K562 (cell line): ENCODE results near the gene ST6GALNAC6. TPM values are rescaled to one million over a fixed set of nuclear protein-coding genes. Genes with fewer than 3 reads are reported as not detected.

Experiments used
- ESRRB ChIP-seq: fragments of 250-450 bp; sonication (Bioruptor Pico); IDR thresholded peaks from 2 replicates; pipeline ENCODE4 v1.5.0; 2020; ENCODE audit warnings: mild to moderate bottlenecking, moderate library complexity, borderline replicate concordance
- MAZ ChIP-seq, 2 experiments: fragments of 450-650 bp in 1 of 2; sonication (generic) in 1 of 2; formaldehyde crosslinking; IDR thresholded peaks in 1 of 2; conservative IDR thresholded peaks in 1 of 2; 2 replicates each; pipeline versions ENCODE4 v1.4.0 to v1.5.0; 2020; ENCODE audit warnings: mild to moderate bottlenecking in 1 of 2, missing genetic modification reagents in 1 of 2
- PCBP2 ChIP-seq: fragments of 200-400 bp; formaldehyde crosslinking; IDR thresholded peaks from 2 replicates; pipeline ENCODE4 v1.6.1; 2018; ENCODE audit warnings: low read length, low read depth, mild to moderate bottlenecking, moderate library complexity; ENCODE audit not compliant: poor library complexity, severe bottlenecking
- PPARD ChIP-seq: fragments of 250-450 bp; sonication (Bioruptor Pico); IDR thresholded peaks from 2 replicates; pipeline ENCODE4 v1.8.0; 2022; ENCODE audit warnings: inconsistent platforms, mild to moderate bottlenecking, moderate library complexity
- RBBP5 ChIP-seq: fragments of 200-600 bp; sonication (generic); IDR thresholded peaks from 2 replicates; pipeline ENCODE4 v1.6.1; 2012; ENCODE audit warnings: borderline replicate concordance, mild to moderate bottlenecking, low read length, control low read depth, inconsistent platforms; ENCODE audit not compliant: insufficient read depth, poor library complexity, severe bottlenecking
- RBFOX2 ChIP-seq: fragments of 200-400 bp; formaldehyde crosslinking; IDR thresholded peaks from 2 replicates; pipeline ENCODE4 v1.6.1; 2017; ENCODE audit warnings: low read depth, mild to moderate bottlenecking, low read length, moderate library complexity
- RUNX1 ChIP-seq: sonication (generic); IDR thresholded peaks from 2 replicates; pipeline ENCODE4 v1.6.1; 2016; ENCODE audit warnings: antibody characterized with exemption, low read depth
- SETDB1 ChIP-seq: IDR thresholded peaks from one replicate; pipeline ENCODE4 v1.6.1; 2012; ENCODE audit warnings: low read length, control low read depth, inconsistent platforms
- SMARCA5 ChIP-seq: fragments of 450-650 bp; IDR thresholded peaks from 2 replicates; pipeline ENCODE4 v1.6.1; 2016
- SPI1 ChIP-seq: IDR thresholded peaks from 2 replicates; pipeline ENCODE4 v1.6.1; 2011; ENCODE audit warnings: low read depth, low read length, control low read depth, borderline replicate concordance
- TGIF2 ChIP-seq: sonication (generic); formaldehyde crosslinking; IDR thresholded peaks from 2 replicates; pipeline ENCODE4 v1.8.1; 2022; ENCODE audit warnings: mild to moderate bottlenecking, missing genetic modification reagents, moderate library complexity
- TSC22D4 ChIP-seq: fragments of 450-650 bp; IDR thresholded peaks from 2 replicates; pipeline ENCODE4 v1.6.1; 2016; ENCODE audit warnings: missing genetic modification characterization, missing biosample characterization, control low read depth
- XRCC3 ChIP-seq: fragments of 450-650 bp; IDR thresholded peaks from 2 replicates; pipeline ENCODE4 v1.6.1; 2017; ENCODE audit warnings: mild to moderate bottlenecking, moderate library complexity
- XRCC5 ChIP-seq: fragments of 200-400 bp; formaldehyde crosslinking; IDR thresholded peaks from 2 replicates; pipeline ENCODE4 v1.6.1; 2017; ENCODE audit warnings: low read depth, mild to moderate bottlenecking, low read length
- YBX1 ChIP-seq: fragments of 450-650 bp; IDR thresholded peaks from 2 replicates; pipeline ENCODE4 v1.7.1; 2016; ENCODE audit warnings: mild to moderate bottlenecking
- ZBTB34 ChIP-seq: fragments of 250-450 bp; sonication (Bioruptor Pico); IDR thresholded peaks from 2 replicates; pipeline ENCODE4 v1.8.0; 2021; ENCODE audit warnings: mild to moderate bottlenecking, moderate library complexity
- ZC3H8 ChIP-seq: fragments of 450-650 bp; IDR thresholded peaks from 2 replicates; pipeline ENCODE4 v1.6.1; 2017
- ZKSCAN3 ChIP-seq: fragments of 250-450 bp; sonication (Bioruptor Pico); IDR thresholded peaks from 2 replicates; pipeline ENCODE4 v1.4.0; 2020
- ZNF143 ChIP-seq: sonication (generic); formaldehyde crosslinking; IDR thresholded peaks from 2 replicates; pipeline ENCODE4 v1.9.0; 2022; ENCODE audit warnings: mild to moderate bottlenecking, missing genetic modification reagents
- ZNF75A ChIP-seq: fragments of 450-650 bp; formaldehyde crosslinking; IDR thresholded peaks from 2 replicates; pipeline ENCODE4 v1.4.0; 2020; ENCODE audit warnings: mild to moderate bottlenecking
- polyA plus RNA-seq, 8 experiments: library from polyadenylated mRNA; depleted of rRNA in 4 of 8; stranded (reverse) in 5 of 8; unstranded in 3 of 8; fragments of >200 nt; fragmentation: Nextera tagmentation in 2 of 8; fragmentation: Illumina TruSeq in 1 of 8; extraction: Ambion mirVana in 2 of 8; extraction: Trizol in 1 of 8; gene quantifications; 2 replicates each; pipeline versions ENCODE4 v1.2.1 to v1.2.3, GENCODE V29; 2011 to 2014; ENCODE audit warnings: inconsistent platforms in 1 of 8, missing spikeins in 1 of 8
- total RNA-seq, 7 experiments: library from RNA; depleted of rRNA in 6 of 7; stranded (reverse); fragments of >200 nt in 6 of 7; fragmentation: Illumina TruSeq in 2 of 7; extraction: Trizol in 2 of 7; gene quantifications; 2 replicates each; pipeline versions ENCODE4 v1.2.1 to v1.2.3, GENCODE V29; 2011 to 2021; ENCODE audit warnings: low replicate concordance in 1 of 7
- TF ChIP-seq, protein P1 (sequence below): fragments of 450-650 bp; IDR thresholded peaks from 2 replicates; pipeline ENCODE4 v1.6.1; 2018; ENCODE audit warnings: mild to moderate bottlenecking, low read depth; ENCODE audit not compliant: partially characterized antibody
- TF ChIP-seq, protein P2 (sequence below): sonication (generic); formaldehyde crosslinking; IDR thresholded peaks from 2 replicates; pipeline ENCODE4 v1.8.0; 2022; ENCODE audit warnings: mild to moderate bottlenecking, missing genetic modification reagents

ST6GALNAC6 gene
- total and polyA plus RNA-seq, 9 of the 15 experiments (the other 6 are each of a cell fraction or from before 2014, with no cell fraction given), result 0.13 to 23.0 (median 14.5) TPM

DNA sequence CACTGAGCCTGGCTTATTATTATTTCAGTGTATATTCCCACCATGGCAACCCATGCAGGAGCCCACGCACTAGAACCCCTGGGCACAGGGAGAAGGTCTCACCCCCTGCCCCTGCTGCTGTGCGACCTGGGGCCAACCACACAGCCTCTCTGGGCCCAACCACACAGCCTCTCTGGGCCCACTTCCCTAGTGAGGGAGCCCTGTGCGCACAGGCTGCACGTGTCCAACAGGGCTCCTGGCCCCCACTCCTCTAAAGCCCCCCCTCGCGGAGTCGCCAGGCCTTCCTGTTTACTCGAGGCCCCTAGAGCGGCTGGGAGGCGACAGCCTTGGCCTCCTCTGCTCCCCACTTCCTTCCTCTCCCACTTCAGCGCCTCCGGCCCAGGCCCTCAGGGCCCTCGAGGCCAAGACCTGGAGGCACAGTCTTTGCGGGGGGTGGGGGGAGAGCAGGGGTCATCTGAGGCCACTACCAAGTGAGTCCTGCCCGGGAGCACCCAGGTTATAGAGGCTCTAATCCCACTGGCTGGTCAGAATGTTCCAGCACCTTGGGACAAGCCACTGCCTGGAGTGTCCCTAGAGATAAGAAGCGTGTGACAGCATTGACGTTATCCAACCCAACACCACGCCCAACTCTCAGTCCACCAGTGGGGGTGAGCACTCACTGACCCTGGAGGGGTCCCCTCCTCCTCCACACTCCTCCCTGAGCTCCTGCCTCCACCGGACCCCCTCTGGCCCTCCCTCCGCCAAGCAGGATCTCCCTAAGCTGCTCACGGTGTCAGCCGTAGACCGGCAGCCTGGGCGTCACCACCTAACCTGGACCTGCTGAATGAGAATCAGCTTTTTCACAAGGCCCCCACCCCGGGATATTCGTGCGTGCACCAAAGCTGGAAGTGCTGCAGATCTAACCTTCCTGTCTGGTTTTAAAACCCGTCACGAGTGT is 37.1 kb downstream of the ST6GALNAC6 start (continued):
- peak; percentile 72; the same call in 1 of the 2 replicates for TF ChIP-seq XRCC5
- TF ChIP-seq SMARCA5, result peak; percentile 97
- TF ChIP-seq SETDB1, result no peak
- no peak for TF ChIP-seq ESRRB
- TF ChIP-seq ZKSCAN3 (CRISPR knock-in tag), result no peak
- no peak for TF ChIP-seq XRCC3
- TF ChIP-seq YBX1, result no peak
- TF ChIP-seq TGIF2 (CRISPR knock-in tag), result no peak
- peak; percentile 89 to 94 for TF ChIP-seq MAZ (CRISPR knock-in tag; conservative IDR thresholded peaks at IDR 0.05 in 1 of 2, IDR thresholded peaks at IDR 0.05 in 1 of 2)
- peak; percentile 85 for TF ChIP-seq RBFOX2
- TF ChIP-seq, protein P1, sequence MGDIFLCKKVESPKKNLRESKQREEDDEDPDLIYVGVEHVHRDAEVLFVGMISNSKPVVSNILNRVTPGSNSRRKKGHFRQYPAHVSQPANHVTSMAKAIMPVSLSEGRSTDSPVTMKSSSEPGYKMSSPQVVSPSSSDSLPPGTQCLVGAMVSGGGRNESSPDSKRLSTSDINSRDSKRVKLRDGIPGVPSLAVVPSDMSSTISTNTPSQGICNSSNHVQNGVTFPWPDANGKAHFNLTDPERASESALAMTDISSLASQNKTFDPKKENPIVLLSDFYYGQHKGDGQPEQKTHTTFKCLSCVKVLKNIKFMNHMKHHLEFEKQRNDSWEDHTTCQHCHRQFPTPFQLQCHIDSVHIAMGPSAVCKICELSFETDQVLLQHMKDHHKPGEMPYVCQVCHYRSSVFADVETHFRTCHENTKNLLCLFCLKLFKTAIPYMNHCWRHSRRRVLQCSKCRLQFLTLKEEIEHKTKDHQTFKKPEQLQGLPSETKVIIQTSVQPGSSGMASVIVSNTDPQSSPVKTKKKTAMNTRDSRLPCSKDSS, result no peak
- no peak for TF ChIP-seq ZNF143 (CRISPR knock-in tag)
- no peak for TF ChIP-seq PPARD (CRISPR knock-in tag)
- TF ChIP-seq RBBP5, result peak; percentile 11
- no peak for TF ChIP-seq ZNF75A (CRISPR knock-in tag)
- no peak for TF ChIP-seq PCBP2
- no peak for TF ChIP-seq RUNX1
- no peak for TF ChIP-seq ZC3H8
- TF ChIP-seq SPI1, result peak; percentile 88
- no peak for TF ChIP-seq TSC22D4 (tag)
- TF ChIP-seq ZBTB34 (CRISPR knock-in tag), result no peak
- TF ChIP-seq, protein P2, sequence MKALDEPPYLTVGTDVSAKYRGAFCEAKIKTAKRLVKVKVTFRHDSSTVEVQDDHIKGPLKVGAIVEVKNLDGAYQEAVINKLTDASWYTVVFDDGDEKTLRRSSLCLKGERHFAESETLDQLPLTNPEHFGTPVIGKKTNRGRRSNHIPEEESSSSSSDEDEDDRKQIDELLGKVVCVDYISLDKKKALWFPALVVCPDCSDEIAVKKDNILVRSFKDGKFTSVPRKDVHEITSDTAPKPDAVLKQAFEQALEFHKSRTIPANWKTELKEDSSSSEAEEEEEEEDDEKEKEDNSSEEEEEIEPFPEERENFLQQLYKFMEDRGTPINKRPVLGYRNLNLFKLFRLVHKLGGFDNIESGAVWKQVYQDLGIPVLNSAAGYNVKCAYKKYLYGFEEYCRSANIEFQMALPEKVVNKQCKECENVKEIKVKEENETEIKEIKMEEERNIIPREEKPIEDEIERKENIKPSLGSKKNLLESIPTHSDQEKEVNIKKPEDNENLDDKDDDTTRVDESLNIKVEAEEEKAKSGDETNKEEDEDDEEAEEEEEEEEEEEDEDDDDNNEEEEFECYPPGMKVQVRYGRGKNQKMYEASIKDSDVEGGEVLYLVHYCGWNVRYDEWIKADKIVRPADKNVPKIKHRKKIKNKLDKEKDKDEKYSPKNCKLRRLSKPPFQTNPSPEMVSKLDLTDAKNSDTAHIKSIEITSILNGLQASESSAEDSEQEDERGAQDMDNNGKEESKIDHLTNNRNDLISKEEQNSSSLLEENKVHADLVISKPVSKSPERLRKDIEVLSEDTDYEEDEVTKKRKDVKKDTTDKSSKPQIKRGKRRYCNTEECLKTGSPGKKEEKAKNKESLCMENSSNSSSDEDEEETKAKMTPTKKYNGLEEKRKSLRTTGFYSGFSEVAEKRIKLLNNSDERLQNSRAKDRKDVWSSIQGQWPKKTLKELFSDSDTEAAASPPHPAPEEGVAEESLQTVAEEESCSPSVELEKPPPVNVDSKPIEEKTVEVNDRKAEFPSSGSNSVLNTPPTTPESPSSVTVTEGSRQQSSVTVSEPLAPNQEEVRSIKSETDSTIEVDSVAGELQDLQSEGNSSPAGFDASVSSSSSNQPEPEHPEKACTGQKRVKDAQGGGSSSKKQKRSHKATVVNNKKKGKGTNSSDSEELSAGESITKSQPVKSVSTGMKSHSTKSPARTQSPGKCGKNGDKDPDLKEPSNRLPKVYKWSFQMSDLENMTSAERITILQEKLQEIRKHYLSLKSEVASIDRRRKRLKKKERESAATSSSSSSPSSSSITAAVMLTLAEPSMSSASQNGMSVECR (CRISPR knock-in tag), result peak; percentile 49; the same call in 1 of the 2 replicates
